Gastrocnemius medialis (tissue), 4 donors: ENCODE results near the gene CMTR1.

Experiments
- CTCF ChIP-seq, 5 experiments: fragments of 450-650 bp in 3 of 5; fragments of 200-600 bp in 2 of 5; sonication (generic) in 2 of 5; IDR thresholded peaks in 4 of 5; conservative IDR thresholded peaks in 1 of 5; 1 replicate in 4 of 5; 2 replicates in 1 of 5; pipeline ENCODE4 v1.5.1; 2016 to 2019; ENCODE audit warnings: antibody characterized with exemption in 5 of 5, mild to moderate bottlenecking in 3 of 5, moderate library complexity in 3 of 5
- POLR2A ChIP-seq, 2 donors: fragments of 450-650 bp; IDR thresholded peaks; one replicate each; pipeline ENCODE4 v1.6.1; 2017; ENCODE audit warnings: antibody characterized with exemption in 2 of 2, mild to moderate bottlenecking in 2 of 2, moderate library complexity in 2 of 2

GRCh38 chr6:37522836-37523235 is 89.8 kb downstream of the CMTR1 start:
- TF ChIP-seq CTCF (IDR thresholded peaks at IDR 0.05 in 4 of 5, conservative IDR thresholded peaks at IDR 0.05 in 1 of 5): no peak
- TF ChIP-seq POLR2A (IDR thresholded peaks at IDR 0.05): no peak
